B cell (primary cell): Measurements from ENCODE around the gene H1-8. TPM values are rescaled to one million over a fixed set of nuclear protein-coding genes. Genes with fewer than 3 reads are reported as not detected.

Experiments
- ATAC-seq: fragments of 200-7000 bp; cut with Tn5 transposase; one replicate; pipeline ENCODE4 v1.10.0; 2021; ENCODE audit warnings: low read depth, mild to moderate bottlenecking, moderate number of reproducible peaks, moderate library complexity
- CTCF ChIA-PET: fragments of 350-600 bp; sonication (Branson Sonifier 250); formaldehyde crosslinking; loops from one replicate; lab custom pipeline; 2021; ENCODE audit warnings: antibody characterized with exemption, inconsistent platforms; lab: Charles Lee
- POLR2A ChIA-PET: fragments of 350-600 bp; sonication (Branson Sonifier 250); formaldehyde crosslinking; loops from one replicate; lab custom pipeline; 2021; ENCODE audit warnings: antibody characterized with exemption; lab: Charles Lee
- DNase-seq: peaks from one replicate; pipeline ENCODE4 v3.0.0; 2013
- H2AFZ ChIP-seq: 2 replicates; pipeline ENCODE4 v1.6.1; 2012; ENCODE audit warnings: mild to moderate bottlenecking, low read depth, low read length; ENCODE audit not compliant: insufficient read depth, poor library complexity, severe bottlenecking
- H3K27ac ChIP-seq, 2 donors: 1 replicate in 1 of 2; 2 replicates in 1 of 2; pipeline ENCODE4 v1.5.1; 2012 to 2013; ENCODE audit warnings: low read length in 2 of 2, mild to moderate bottlenecking in 2 of 2, moderate library complexity in 1 of 2
- H3K27me3 ChIP-seq, 4 experiments: fragments of 200-600 bp in 1 of 4; sonication (generic) in 1 of 4; replicated peaks in 1 of 4; 1 replicate in 2 of 4; 2 replicates in 2 of 4; pipeline versions ENCODE4 v1.6.1 to v1.7.0; 2013 to 2016; ENCODE audit warnings: low read length in 3 of 4, mild to moderate bottlenecking in 2 of 4, mixed read lengths in 1 of 4, moderate library complexity in 1 of 4; ENCODE audit not compliant: insufficient read depth in 4 of 4, control insufficient read depth in 3 of 4; ENCODE audit errors: control extremely low read depth in 1 of 4
- H3K36me3 ChIP-seq, 2 experiments: replicated peaks in 1 of 2; 1 replicate in 1 of 2; 2 replicates in 1 of 2; pipeline versions ENCODE4 v1.6.1 to v1.7.1; 2013; ENCODE audit warnings: low read length in 1 of 2; ENCODE audit not compliant: insufficient read depth in 2 of 2, control insufficient read depth in 1 of 2; ENCODE audit errors: control extremely low read depth in 1 of 2, extremely low read depth in 1 of 2
- H3K4me1 ChIP-seq, 2 donors: fragments of 200-600 bp in 1 of 2; sonication (generic) in 1 of 2; 1 replicate in 1 of 2; 2 replicates in 1 of 2; pipeline versions ENCODE4 v1.5.1 to v1.6.1; 2013 to 2017; ENCODE audit warnings: low read length in 2 of 2; ENCODE audit not compliant: control insufficient read depth in 2 of 2, insufficient read depth in 2 of 2
- H3K4me2 ChIP-seq: replicated peaks from 2 replicates; pipeline ENCODE3; 2012; ENCODE audit warnings: mild to moderate bottlenecking, low read depth, low read length; ENCODE audit not compliant: poor library complexity, severe bottlenecking
- H3K4me3 ChIP-seq, 5 experiments: fragments of 200-600 bp in 1 of 5; sonication (generic) in 1 of 5; 1 replicate in 3 of 5; 2 replicates in 2 of 5; pipeline versions ENCODE4 v1.5.1 to v1.7.0; 2011 to 2016; ENCODE audit warnings: low read length in 4 of 5, mild to moderate bottlenecking in 4 of 5, low read depth in 2 of 5, control low read depth in 1 of 5, moderate library complexity in 1 of 5; ENCODE audit not compliant: insufficient read depth in 1 of 5; ENCODE audit errors: control extremely low read depth in 1 of 5, extremely low read depth in 1 of 5
- H3K79me2 ChIP-seq: fragments of 200-600 bp; sonication (generic); one replicate; pipeline ENCODE4 v1.6.0; 2016; ENCODE audit warnings: low read length; ENCODE audit not compliant: control insufficient read depth, insufficient read depth
- H3K9ac ChIP-seq: fragments of 200-600 bp; sonication (generic); 2 replicates; pipeline ENCODE4 v1.6.1; 2017; ENCODE audit warnings: mild to moderate bottlenecking, low read length, moderate library complexity
- H3K9me3 ChIP-seq, 3 donors: one replicate each; pipeline versions ENCODE4 v1.6.1 to v1.7.1; 2013; ENCODE audit warnings: low read length in 2 of 3; ENCODE audit not compliant: control insufficient read depth in 2 of 3, insufficient read depth in 1 of 3; ENCODE audit errors: control extremely low read depth in 1 of 3
- H4K20me1 ChIP-seq: 2 replicates; pipeline ENCODE4 v1.6.0; 2012; ENCODE audit warnings: mild to moderate bottlenecking, low read length; ENCODE audit not compliant: insufficient read depth, control insufficient read depth, poor library complexity, severe bottlenecking
- H3K27ac Mint-ChIP-seq: one replicate; pipeline ENCODE4 v1.8.0; 2021; ENCODE audit warnings: mixed read lengths
- H3K27me3 Mint-ChIP-seq: one replicate; pipeline ENCODE4 v1.8.0; 2021; ENCODE audit warnings: mixed read lengths
- H3K4me1 Mint-ChIP-seq: one replicate; pipeline ENCODE4 v1.8.0; 2021; ENCODE audit warnings: mixed read lengths
- H3K4me3 Mint-ChIP-seq: one replicate; pipeline ENCODE4 v1.8.0; 2021; ENCODE audit warnings: mixed read lengths
- H3K9me3 Mint-ChIP-seq: one replicate; pipeline ENCODE4 v1.8.0; 2022; ENCODE audit warnings: mixed read lengths; ENCODE audit not compliant: insufficient read depth
- EZH2 ChIP-seq: IDR thresholded peaks from 2 replicates; pipeline ENCODE4 v1.6.1; 2012; ENCODE audit warnings: borderline replicate concordance, low read depth, mild to moderate bottlenecking, moderate library complexity, low read length; ENCODE audit not compliant: insufficient read depth, poor library complexity, severe bottlenecking
- whole genome bisulfite sequencing: methylation state at CpG from one replicate; pipeline ENCODE4 v1.1.5; 2013; ENCODE audit warnings: missing lambda C conversion rate; ENCODE audit not compliant: insufficient coverage; 5-methylcytosine and 5-hydroxymethylcytosine counted together
- intact Hi-C: fragments of 100-400 bp; cut with micrococcal nuclease; formaldehyde crosslinking; loops from one replicate; pipeline ENCODE4 v1.10.0; 2022
- polyA plus RNA-seq: library from polyadenylated mRNA; depleted of rRNA; stranded (reverse); fragments of >200 nt; gene quantifications from 2 replicates; pipeline ENCODE4 v1.2.3, GENCODE V29; 2012
- total RNA-seq, 2 donors: library from RNA; stranded (reverse); fragments of 120-200 nt in 1 of 2; gene quantifications; 1 replicate in 1 of 2; 2 replicates in 1 of 2; pipeline versions ENCODE4 v1.2.3 to v1.2.4, GENCODE V29; 2013 to 2022
- TF ChIP-seq, protein P1 (sequence below): fragments of 200-600 bp; IDR thresholded peaks from one replicate; pipeline ENCODE4 v1.8.0; 2022; ENCODE audit warnings: antibody characterized with exemption, mild to moderate bottlenecking

Gene H1-8
- total and polyA plus RNA-seq, 2 donors (not counting 1 experiment from before 2014, with no cell fraction given) = not detected

- H3K27me3 ChIP-seq = no peaks in the 10 kb centered on the region
- no peaks in the 10 kb centered on the region for H4K20me1 ChIP-seq
- no peak overlapping the region for H3K9ac ChIP-seq
- peaks cover 50 to 59% of the 10 kb centered on the region in 2 donors for H3K4me1 ChIP-seq
- ChIA-PET CTCF (interaction anchor here (1.1 to 2.9 kb wide), 5 partner anchors 30 to 193 kb away, joined by 3 to 30 read pairs (median 9); partner anchors contain the start of genes PLXND1 and RHO), POLR2A (interaction anchor here (1.2 to 3.4 kb wide), 6 partner anchors 12 to 51 kb away, joined by 3 to 55 read pairs (median 8); partner anchors contain the start of genes PLXND1 and RHO)
- peak overlapping the region; percentile 98 for H3K27ac Mint-ChIP-seq
- peaks cover 68% of the 10 kb centered on the region for H3K4me1 Mint-ChIP-seq
- H3K4me3 Mint-ChIP-seq = peak overlapping the region; percentile 83
- ATAC-seq (no peak), DNase-seq (no peak)
- intact Hi-C loops = loop anchor here (1.0 to 5.0 kb wide), 7 partner anchors 50 to 536 kb away; partner anchors contain the start of genes HMCES, MBD4 and RAB43
- peak overlapping the region; percentile 82 for H3K4me2 ChIP-seq
- no peak overlapping the region for H2AFZ ChIP-seq
- H3K4me3 ChIP-seq = no peak overlapping the region
- H3K9me3 Mint-ChIP-seq = no peaks in the 10 kb centered on the region
- no peaks in the 10 kb centered on the region for H3K9me3 ChIP-seq
- no peaks in the 10 kb centered on the region for H3K27me3 Mint-ChIP-seq
- no peaks in the 10 kb centered on the region for H3K36me3 ChIP-seq
- WGBS = 74% methylated on average over 9 of the region's 10 CpGs
- no peaks in the 10 kb centered on the region for H3K79me2 ChIP-seq
- peak overlapping the region; percentile 69 to 83 for H3K27ac ChIP-seq
- TF ChIP-seq EZH2 = no peak
- TF ChIP-seq, protein P1, sequence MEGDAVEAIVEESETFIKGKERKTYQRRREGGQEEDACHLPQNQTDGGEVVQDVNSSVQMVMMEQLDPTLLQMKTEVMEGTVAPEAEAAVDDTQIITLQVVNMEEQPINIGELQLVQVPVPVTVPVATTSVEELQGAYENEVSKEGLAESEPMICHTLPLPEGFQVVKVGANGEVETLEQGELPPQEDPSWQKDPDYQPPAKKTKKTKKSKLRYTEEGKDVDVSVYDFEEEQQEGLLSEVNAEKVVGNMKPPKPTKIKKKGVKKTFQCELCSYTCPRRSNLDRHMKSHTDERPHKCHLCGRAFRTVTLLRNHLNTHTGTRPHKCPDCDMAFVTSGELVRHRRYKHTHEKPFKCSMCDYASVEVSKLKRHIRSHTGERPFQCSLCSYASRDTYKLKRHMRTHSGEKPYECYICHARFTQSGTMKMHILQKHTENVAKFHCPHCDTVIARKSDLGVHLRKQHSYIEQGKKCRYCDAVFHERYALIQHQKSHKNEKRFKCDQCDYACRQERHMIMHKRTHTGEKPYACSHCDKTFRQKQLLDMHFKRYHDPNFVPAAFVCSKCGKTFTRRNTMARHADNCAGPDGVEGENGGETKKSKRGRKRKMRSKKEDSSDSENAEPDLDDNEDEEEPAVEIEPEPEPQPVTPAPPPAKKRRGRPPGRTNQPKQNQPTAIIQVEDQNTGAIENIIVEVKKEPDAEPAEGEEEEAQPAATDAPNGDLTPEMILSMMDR = no peak
These were observed 33.0 kb downstream of the H1-8 start for GRCh38 chr3:129575997-129576384.
